HG02678 (cell line): ENCODE data around the gene TBRG4.
"Not testable (repeated sequence)": the region's sequence is repeated elsewhere in the genome, so short reads cannot be mapped to it uniquely, and the experiment has no call there.

Experiments
- ATAC-seq: cut with Tn5 transposase; IDR thresholded peaks from one replicate; pipeline ENCODE4 v1.9.1; 2021; ENCODE audit warnings: mild to moderate bottlenecking, moderate library complexity; ENCODE audit not compliant: unreplicated experiment

Gene TBRG4

DNA sequence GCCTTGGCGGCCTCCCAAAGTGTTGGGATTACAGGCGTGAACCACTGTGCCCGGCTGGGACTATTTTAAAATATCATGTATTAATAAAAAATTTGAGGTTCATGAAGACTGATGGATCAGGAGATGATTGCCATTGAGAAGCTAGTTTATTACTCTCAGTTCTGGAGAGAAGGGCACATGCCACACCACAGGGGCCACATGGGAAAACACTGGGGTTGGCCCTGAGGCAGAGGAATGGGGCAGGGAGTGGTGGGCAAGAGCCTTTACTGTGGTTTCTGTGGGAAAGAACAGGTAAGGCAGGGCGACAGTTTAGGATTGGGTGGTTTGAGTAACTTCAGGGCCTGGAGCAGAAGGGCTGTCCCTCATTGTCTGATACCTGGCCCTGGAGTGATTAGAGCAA is 6.8 kb upstream of the TBRG4 start:
- ATAC-seq: no peak

DNA sequence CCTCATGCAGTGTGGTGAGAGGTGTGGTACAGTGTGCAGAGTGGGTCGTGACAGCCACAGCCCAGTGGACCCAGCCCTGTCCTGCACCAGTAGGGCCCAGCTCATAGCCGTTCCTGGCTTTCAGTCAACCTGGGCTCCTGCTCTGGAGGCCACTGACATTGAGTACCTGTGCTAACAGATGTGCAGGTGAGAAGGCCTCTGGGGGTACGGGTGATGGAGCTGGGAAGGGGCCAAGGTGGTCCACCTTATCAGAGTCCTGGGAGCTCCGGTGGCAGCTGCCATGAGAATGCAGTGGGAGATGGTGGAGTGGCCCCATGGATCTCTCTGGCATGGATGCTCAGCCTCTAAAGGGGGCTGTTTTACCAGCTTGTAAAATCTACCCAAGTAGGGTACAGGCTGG is 6.1 kb upstream of the TBRG4 start:
- ATAC-seq: no peak

DNA sequence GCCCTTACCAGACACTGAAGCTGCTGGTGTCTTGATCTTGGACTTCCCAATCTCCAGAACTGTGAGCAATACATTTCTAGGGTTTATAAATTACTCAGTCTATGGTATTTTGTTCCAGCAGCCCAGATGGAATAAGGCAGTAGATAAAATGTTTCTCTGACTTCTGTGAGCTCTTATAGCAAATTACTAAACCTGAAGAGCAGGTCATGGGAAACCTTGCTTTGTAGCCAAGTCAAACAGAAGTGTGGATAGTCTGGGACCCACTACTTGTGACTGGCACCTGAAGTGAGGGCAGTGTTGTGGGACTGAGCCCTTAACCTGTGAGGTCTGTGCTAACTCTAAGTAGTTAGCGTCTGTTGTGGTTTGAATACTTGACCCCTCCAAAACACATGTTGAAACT is 4.6 kb upstream of the TBRG4 start:
- ATAC-seq: no peak

DNA sequence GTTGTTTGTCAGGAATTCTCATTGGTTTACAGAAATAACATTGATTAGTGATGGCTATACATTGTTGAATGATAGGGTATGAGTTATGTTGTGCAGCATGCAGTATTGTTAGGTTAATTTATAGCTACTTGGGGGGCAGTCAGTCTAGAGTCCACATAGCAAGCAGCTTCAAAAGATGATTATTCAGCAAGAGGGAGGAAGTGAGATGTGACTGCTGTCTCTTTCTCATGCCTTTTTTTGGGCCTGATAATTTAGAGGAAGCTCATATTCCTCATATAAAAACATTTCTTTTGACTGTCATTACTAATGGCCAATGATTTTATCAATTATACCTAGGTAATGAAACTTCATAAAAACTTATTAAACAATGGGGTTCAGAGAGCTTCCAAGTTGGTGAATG is 3.4 kb upstream of the TBRG4 start:
- no peak for ATAC-seq

DNA sequence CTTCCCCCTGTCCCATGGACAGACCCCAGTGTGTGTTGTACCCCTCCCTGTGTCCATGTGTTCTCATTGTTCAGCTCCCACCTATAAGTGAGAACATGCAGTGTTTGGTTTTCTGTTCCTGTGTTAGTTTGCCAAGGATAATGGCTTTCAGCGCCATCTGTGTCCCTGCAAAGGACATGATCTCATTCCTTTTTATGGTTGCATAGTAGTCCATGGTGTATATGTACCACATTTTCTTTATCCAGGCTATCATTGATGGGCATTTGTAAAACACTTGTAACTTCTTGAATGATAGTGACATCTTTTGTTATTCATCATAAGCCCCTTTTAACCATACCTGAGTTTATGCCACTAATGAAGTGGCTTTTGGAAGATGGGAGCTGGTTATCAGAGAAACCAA is 2.8 kb upstream of the TBRG4 start:
- not testable (repeated sequence) for ATAC-seq

- ATAC-seq: no peak
Observed at GRCh38 chr7:45112648-45113047, 1.2 kb upstream of the TBRG4 start.

GRCh38 chr7:45108863-45109262 is 2.6 kb downstream of the TBRG4 start:
- ATAC-seq: no peak

- no peak for ATAC-seq
Observed at GRCh38 chr7:45107356-45107755, 4.1 kb downstream of the TBRG4 start.

GRCh38 chr7:45106820-45107219 is 4.7 kb downstream of the TBRG4 start:
- ATAC-seq: no peak

DNA sequence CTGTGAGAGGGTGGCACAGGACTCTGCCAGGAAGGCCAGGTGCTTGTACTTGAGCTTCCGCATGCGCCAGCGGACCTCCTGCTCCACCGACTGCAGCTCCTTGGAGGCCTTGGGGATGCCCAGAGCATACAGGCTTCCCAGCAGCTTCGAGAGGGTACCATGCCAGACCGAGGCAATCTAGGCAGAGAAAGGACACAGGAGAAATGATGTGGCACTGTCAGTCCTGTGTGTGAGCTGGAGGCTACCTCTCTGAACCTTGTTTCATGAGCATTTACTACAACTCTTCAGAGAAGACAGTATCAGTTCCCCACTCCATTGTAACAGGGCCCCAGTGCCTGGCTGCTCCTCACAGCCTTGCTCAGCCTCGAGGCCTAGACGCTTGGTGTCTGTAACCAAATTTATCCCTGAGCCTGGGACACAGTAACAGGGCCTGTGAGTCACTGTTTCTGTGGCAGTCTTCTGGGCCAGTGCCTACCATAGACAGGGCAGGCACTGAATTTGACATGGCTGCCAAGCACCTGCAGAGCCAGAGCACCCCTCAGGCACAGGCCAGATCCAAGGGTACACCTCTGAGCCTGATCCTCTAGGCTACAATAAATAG is 5.8 kb downstream of the TBRG4 start:
- ATAC-seq: no peak

- no peak for ATAC-seq
Observed at GRCh38 chr7:45104844-45105587, 6.5 kb downstream of the TBRG4 start.

GRCh38 chr7:45103958-45104843 is 7.3 kb downstream of the TBRG4 start:
- no peak for ATAC-seq

- no peak for ATAC-seq
Observed at GRCh38 chr7:45102785-45103712, 8.4 kb downstream of the TBRG4 start.

DNA sequence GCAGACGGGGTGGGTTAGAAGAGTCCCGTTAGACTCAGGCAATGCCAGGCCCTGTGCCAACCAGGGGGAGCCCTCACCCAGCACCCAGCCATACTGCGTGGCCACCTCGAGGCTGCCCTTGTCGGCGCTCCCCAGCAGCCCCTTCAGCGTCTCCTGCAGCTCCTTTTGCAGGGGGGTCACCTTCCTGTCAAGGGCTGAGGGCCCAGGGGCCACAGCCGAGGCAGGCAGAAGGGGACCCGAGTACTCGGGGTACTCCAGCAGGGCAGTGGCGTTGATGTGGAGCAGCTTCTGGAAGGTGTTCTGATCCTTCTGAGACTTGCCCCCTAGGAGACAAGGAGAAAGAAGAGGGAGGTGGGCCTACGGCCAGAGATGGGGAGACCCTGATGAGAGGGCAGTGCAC is 9.7 kb downstream of the TBRG4 start:
- no peak for ATAC-seq

- no peak for ATAC-seq
Observed at GRCh38 chr7:45100761-45101480, 10.6 kb downstream of the TBRG4 start.

- no peak for ATAC-seq
Observed at GRCh38 chr7:45099891-45100760, 11.4 kb downstream of the TBRG4 start.

GRCh38 chr7:45098983-45099839 is 12.3 kb downstream of the TBRG4 start:
- ATAC-seq: no peak

DNA sequence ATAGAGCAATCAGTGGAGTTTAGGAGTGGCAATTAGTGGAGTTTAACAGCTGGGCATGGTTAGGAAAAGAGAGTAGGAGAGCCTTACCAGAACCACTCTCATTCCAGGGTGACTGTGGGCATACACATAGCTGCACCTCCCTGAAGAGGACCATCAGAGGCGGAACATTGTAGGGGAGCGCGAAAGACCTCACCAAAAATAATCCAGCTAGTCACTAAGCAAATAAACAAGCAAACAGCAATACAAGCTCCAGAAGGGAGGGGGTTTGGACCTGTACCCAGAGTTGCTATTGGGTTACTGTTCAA is 18.6 kb downstream of the TBRG4 start:
- ATAC-seq: no peak
